Measurements from ENCODE around the gene YIF1A. TPM values are rescaled to one million over a fixed set of nuclear protein-coding genes. Genes with fewer than 3 reads are reported as not detected.

Gene YIF1A
- polyA plus RNA-seq, 2 of the 4 experiments (the other 2 are of a cell fraction): 79.7 to 99.7 TPM

- H3K4me1 ChIP-seq: peaks cover 24% of the 10 kb centered on the region
- ATAC-seq (no peak), DNase-seq (ENCODE audit: low read depth in 1 of 2, low spot score in 1 of 2) (no peak), FAIRE-seq (no peak)
- no peak within 1 kb of the TSS for H3K4me3 ChIP-seq
- TF ChIP-seq CTCF (IDR thresholded peaks at IDR 0.05) (no peak), ATOH8 (CRISPR knock-in tag; IDR thresholded peaks at IDR 0.05; ENCODE audit: low read depth) (no peak), ESRRA (IDR thresholded peaks at IDR 0.05; ENCODE audit: borderline replicate concordance, low read length) (no peak), NR3C1 (IDR thresholded peaks at IDR 0.05) (no peak), MAFK (IDR thresholded peaks at IDR 0.05; ENCODE audit: partially characterized antibody) (no peak), HOXB13 (CRISPR knock-in tag; IDR thresholded peaks at IDR 0.05; ENCODE audit: low read depth) (no peak), CBX8 (IDR thresholded peaks at IDR 0.05) (no peak)
- CTCF ChIA-PET: interaction anchor here (2.7 to 12.2 kb wide), 2 partner anchors 10 to 16 kb away, joined by 10 to 247 read pairs; partner anchors contain the start of gene RIN1
- POLR2A ChIA-PET: interaction anchor here (1.0 kb wide), 1 partner anchor 19 kb away, joined by 3 read pairs; the partner anchor contains the start of gene RIN1
- WGBS (ENCODE audit: missing lambda C conversion rate): no CpG with 5 or more reads among the region's 29 CpGs
- no peaks in the 10 kb centered on the region for H3K9me3 ChIP-seq
- H3K27ac ChIP-seq: peak within 1 kb of the TSS; percentile 62 to 79; a peak in 5 of 6 replicates
- peak within 1 kb of the TSS; percentile 52; the same call in 2 of the 3 replicates for H3K4me2 ChIP-seq
Measured at GRCh38 chr11:66316849-66317251, 27.9 kb upstream of the YIF1A start, which contains the start of gene CD248. Gene CD248 (minus strand): TSS chr11:66317044. CDS start chr11:66317027, 17 bp downstream.

GRCh38 chr11:66315921-66316811 is 27.2 kb upstream of the YIF1A start:
- WGBS (ENCODE audit: missing lambda C conversion rate): 85% methylated on average over 19 of the region's 52 CpGs
- no peak overlapping the region for H3K4me2 ChIP-seq
- TF ChIP-seq MAX (IDR thresholded peaks at IDR 0.05) (no peak), ATOH8 (CRISPR knock-in tag; IDR thresholded peaks at IDR 0.05; ENCODE audit: low read depth) (no peak), FOSL2 (IDR thresholded peaks at IDR 0.05) (no peak), FOSL2 (CRISPR knock-in tag; IDR thresholded peaks at IDR 0.05) (no peak), NFE2L2 (conservative IDR thresholded peaks at IDR 0.05; ENCODE audit: low read length) (no peak), SREBF2 (IDR thresholded peaks at IDR 0.05) (no peak), HDAC2 (IDR thresholded peaks at IDR 0.05) (no peak), PBX3 (IDR thresholded peaks at IDR 0.05) (no peak), RNF2 (IDR thresholded peaks at IDR 0.05; ENCODE audit: borderline replicate concordance, low read depth) (no peak), RAD21 (conservative IDR thresholded peaks at IDR 0.05 in 1 of 2, IDR thresholded peaks at IDR 0.05 in 1 of 2) (no peak), CEBPB (IDR thresholded peaks at IDR 0.05) (no peak), RFX5 (IDR thresholded peaks at IDR 0.05) (no peak), HOXA7 (CRISPR knock-in tag; IDR thresholded peaks at IDR 0.05) (no peak), ZC3H11A (IDR thresholded peaks at IDR 0.05) (no peak), CHD4 (IDR thresholded peaks at IDR 0.05; ENCODE audit: borderline replicate concordance) (no peak), MAFK (IDR thresholded peaks at IDR 0.05; ENCODE audit: partially characterized antibody) (no peak), CBX2 (IDR thresholded peaks at IDR 0.05; ENCODE audit: borderline replicate concordance, low read depth) (no peak), NPAS2 (CRISPR knock-in tag; IDR thresholded peaks at IDR 0.05; ENCODE audit: borderline replicate concordance) (no peak), RCOR1 (IDR thresholded peaks at IDR 0.05; ENCODE audit: low read depth, low read length) (no peak), JUN (IDR thresholded peaks at IDR 0.05) (no peak), HOXB5 (CRISPR knock-in tag; IDR thresholded peaks at IDR 0.05) (no peak)
- DNase-seq (ENCODE audit: low read depth in 1 of 2, low spot score in 1 of 2) (no peak), FAIRE-seq (no peak), ATAC-seq (no peak)
- H3K9me3 ChIP-seq: no peaks in the 10 kb centered on the region
- POLR2A ChIA-PET: interaction anchor here (1.0 kb wide), 1 partner anchor 20 kb away, joined by 3 read pairs; the partner anchor contains the start of gene RIN1
- no peak overlapping the region for H3K4me3 ChIP-seq
- peak overlapping the region in 1 of 2 experiments; percentile 79; a peak in 1 of 6 replicates for H3K27ac ChIP-seq
- CTCF ChIA-PET: interaction anchor here (0.9 to 12.2 kb wide), 5 partner anchors 11 to 73 kb away, joined by 3 to 247 read pairs (median 4); partner anchors contain the start of gene RIN1
- peaks cover 29% of the 10 kb centered on the region for H3K4me1 ChIP-seq
